ENCODE results near the gene ZKSCAN3.
A peak's percentile ranks its signal among the peaks of the same experiment; 100 is the strongest.
"Not testable (repeated sequence)": the region's sequence is repeated elsewhere in the genome, so short reads cannot be mapped to it uniquely, and the experiment has no call there.

Gene ZKSCAN3

DNA sequence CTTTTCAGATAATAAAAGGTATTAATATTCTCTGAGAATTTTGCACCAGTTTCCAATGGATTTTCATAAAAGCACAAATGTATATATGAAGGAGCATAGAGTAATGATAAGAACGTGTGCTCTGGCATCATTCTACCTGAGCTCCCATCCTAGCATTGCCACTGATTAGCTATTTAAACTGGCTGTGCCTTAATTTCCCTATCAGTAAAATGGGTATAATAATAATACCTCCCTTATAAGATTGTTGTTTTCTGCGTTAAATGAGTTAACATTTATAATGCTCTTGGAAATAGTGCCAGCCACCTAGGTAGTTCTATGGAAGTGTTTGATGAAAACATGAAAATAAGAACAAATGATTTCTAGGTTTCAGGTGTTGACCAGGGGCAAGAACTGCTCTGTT lies 11.2 kb downstream of the ZKSCAN3 start:
- DNase-seq (ENCODE audit: insufficient read length) (no peak), FAIRE-seq (no peak)
- TF ChIP-seq POLR2A (IDR thresholded peaks at IDR 0.05; ENCODE audit: low read depth, low read length) (no peak), TAF1 (IDR thresholded peaks at IDR 0.05; ENCODE audit: borderline replicate concordance, low read depth, low read length) (no peak), POLR2AphosphoS5 (IDR thresholded peaks at IDR 0.05; ENCODE audit: low read depth, low read length) (no peak)

DNA sequence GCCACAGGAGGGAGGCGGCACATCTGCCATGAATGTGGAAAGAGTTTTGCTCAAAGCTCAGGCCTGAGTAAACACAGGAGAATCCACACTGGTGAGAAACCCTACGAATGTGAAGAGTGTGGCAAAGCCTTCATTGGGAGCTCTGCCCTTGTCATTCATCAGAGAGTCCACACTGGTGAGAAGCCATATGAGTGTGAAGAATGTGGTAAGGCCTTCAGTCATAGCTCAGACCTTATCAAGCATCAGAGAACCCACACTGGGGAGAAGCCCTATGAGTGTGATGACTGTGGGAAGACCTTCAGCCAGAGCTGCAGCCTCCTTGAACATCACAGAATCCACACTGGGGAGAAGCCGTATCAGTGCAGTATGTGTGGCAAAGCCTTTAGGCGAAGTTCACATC lies 15.8 kb downstream of the ZKSCAN3 start:
- not testable (repeated sequence) for FAIRE-seq; DNase-seq (ENCODE audit: insufficient read length)

DNA sequence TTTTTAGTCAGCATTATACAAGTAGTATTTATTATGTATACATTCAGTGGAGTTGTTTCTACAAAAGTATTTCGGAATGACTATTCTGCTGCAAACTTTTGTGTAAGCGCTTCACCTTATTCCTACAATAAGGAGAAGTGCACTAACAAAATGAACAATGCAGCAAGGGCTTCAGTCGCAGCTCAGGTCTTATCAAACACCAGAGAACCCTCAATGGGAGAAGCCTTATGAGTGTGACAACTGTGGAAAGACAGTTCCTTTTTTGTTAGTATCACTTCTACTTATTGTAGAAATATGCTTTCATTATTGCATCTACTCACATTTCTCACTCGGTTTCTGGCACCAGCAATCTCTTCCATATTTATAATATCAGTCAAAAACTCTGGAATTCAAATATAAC lies 18.8 kb downstream of the ZKSCAN3 start:
- FAIRE-seq: peak; percentile 62

DNA sequence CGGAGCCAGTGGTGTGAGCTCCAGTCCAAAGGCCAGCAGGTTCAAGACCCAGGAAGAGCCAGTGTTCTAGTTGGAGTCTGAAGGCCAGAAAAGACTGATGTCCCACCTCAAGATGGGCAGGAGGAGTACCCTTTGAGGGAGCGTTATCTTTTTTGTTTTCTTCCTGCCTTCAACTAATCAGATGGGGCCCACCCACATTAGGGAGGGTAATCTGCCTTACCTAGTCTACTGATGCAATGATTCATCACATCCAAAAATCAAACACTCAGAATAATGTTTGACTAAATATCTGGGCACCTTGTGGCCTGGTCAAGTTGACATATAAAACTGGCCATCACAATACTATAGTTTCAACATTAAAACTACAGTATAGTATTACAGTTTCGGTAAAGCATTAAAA lies 19.7 kb downstream of the ZKSCAN3 start:
- no peak for FAIRE-seq
- TF ChIP-seq TAF1 (IDR thresholded peaks at IDR 0.05; ENCODE audit: borderline replicate concordance, low read depth, low read length) (no peak), POLR2A (IDR thresholded peaks at IDR 0.05; ENCODE audit: low read depth, low read length) (no peak), POLR2AphosphoS5 (IDR thresholded peaks at IDR 0.05; ENCODE audit: low read depth, low read length) (no peak)

More for the DNA sequence above, 18.8 kb downstream of the ZKSCAN3 start:
- peak; percentile 29 for DNase-seq (ENCODE audit: insufficient read length)
- TF ChIP-seq TAF1 (IDR thresholded peaks at IDR 0.05; ENCODE audit: borderline replicate concordance, low read depth, low read length) (no peak), POLR2A (IDR thresholded peaks at IDR 0.05; ENCODE audit: low read depth, low read length) (no peak), POLR2AphosphoS5 (IDR thresholded peaks at IDR 0.05; ENCODE audit: low read depth, low read length) (no peak)

DNA sequence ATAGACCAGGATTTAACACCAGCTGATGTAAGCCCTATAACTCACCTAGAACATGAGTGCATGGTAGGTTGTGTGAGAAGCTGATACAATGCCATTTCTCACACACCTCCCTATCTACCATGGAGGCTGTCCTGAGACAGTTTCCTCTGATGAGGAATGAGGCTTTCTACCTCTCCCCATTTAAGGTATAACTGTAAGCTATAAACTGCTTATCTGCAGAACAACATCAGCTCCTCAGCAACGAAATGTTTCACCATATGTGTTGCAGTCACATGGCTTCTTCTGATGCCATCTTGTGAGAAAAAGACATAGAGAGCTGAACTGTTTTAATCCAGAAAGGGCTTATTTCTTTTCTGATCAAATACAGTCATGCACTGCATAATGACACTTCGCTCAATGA lies 20.7 kb downstream of the ZKSCAN3 start:
- DNase-seq (ENCODE audit: insufficient read length) (no peak), FAIRE-seq (peak; percentile 17)
- TF ChIP-seq POLR2A (IDR thresholded peaks at IDR 0.05; ENCODE audit: low read depth, low read length): no peak

More for the DNA sequence above, 19.7 kb downstream of the ZKSCAN3 start:
- no peak for DNase-seq (ENCODE audit: insufficient read length)

DNA sequence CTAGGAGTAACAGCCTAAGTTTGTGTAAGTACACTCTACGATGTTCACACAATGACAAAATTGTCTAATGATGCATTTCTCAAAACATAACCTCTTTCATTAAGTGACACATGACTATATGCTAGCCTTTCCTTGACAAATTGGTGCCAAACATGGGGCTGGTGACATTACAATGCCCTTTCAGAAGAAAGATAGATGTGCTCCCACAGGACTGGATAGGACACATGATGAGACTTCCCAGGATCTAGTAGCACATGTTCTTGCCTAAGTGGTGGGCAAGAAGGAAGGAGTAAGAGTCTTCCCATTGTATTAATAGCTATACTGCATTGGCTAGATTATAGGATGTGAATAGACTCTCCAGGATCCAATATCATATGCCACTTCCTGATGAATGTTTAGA lies 21.5 kb downstream of the ZKSCAN3 start:
- no peak for FAIRE-seq
- TF ChIP-seq POLR2A (IDR thresholded peaks at IDR 0.05; ENCODE audit: low read depth, low read length): no peak
- no peak for TF ChIP-seq POLR2AphosphoS5 (IDR thresholded peaks at IDR 0.05; ENCODE audit: low read depth, low read length)
- no peak for TF ChIP-seq TAF1 (IDR thresholded peaks at IDR 0.05; ENCODE audit: borderline replicate concordance, low read depth, low read length)
- no peak for DNase-seq (ENCODE audit: insufficient read length)

DNA sequence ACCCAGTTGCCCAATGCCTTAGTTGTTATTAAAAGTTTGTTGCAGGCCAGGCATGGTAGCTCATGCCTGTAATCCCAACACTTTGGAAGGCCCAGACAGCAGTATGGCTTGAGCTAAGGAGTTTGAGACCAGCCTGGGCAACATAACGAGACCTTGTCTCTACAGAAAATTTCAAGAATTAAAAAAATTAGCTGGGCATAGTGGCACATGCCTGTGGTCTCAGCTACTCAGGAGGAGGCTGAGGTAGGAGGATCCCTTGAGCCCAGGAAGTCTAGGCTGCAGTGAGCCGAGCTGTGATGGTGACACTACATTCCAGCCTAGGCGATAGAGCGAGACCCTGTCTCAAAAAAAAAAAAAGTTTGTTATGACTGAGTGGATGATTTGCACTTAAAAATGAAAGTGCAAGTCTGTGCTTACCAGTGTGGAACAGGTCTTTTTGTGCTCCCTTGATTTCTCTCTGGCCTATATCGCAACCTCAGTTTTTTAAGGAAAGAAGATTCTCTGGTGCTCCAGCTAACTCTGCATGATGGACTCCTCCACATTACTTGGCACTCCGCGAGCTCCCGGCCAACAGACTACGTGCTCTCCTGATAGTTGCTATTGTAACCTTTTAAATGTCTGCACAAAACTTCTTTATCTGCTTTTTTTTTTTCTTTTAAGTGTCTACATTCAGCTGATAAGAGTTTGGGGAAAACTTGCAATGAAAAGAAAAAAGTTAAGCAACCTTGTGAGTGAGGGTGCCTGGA lies 22.1 kb downstream of the ZKSCAN3 start:
- FAIRE-seq: peak; percentile 80
- TF ChIP-seq POLR2A (IDR thresholded peaks at IDR 0.05; ENCODE audit: low read depth, low read length): no peak
- no peak for TF ChIP-seq POLR2AphosphoS5 (IDR thresholded peaks at IDR 0.05; ENCODE audit: low read depth, low read length)
- no peak for TF ChIP-seq TAF1 (IDR thresholded peaks at IDR 0.05; ENCODE audit: borderline replicate concordance, low read depth, low read length)
- DNase-seq (ENCODE audit: insufficient read length): no peak

DNA sequence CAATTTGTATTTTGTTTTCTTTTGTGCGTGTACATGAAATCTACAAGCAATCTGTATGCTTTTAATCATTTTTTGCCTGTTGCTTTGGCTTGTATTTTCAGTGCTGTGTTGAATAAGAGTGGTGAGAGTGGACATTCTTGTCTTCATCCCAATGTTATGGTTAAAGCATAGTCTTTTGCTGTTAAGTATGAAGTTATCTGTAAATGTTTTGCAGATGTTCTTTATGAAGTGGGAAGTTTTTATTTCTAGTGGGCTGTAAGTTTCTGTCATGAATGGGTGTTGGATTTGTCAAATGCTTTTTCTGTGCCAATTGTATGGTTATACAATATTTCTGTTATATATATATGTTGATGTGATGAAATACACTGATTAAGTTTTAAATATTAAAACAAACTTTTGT lies 24.2 kb downstream of the ZKSCAN3 start:
- TF ChIP-seq POLR2A (IDR thresholded peaks at IDR 0.05; ENCODE audit: low read depth, low read length) (no peak), TAF1 (IDR thresholded peaks at IDR 0.05; ENCODE audit: borderline replicate concordance, low read depth, low read length) (no peak), POLR2AphosphoS5 (IDR thresholded peaks at IDR 0.05; ENCODE audit: low read depth, low read length) (no peak)
- DNase-seq (ENCODE audit: insufficient read length) (no peak), FAIRE-seq (no peak)

DNA sequence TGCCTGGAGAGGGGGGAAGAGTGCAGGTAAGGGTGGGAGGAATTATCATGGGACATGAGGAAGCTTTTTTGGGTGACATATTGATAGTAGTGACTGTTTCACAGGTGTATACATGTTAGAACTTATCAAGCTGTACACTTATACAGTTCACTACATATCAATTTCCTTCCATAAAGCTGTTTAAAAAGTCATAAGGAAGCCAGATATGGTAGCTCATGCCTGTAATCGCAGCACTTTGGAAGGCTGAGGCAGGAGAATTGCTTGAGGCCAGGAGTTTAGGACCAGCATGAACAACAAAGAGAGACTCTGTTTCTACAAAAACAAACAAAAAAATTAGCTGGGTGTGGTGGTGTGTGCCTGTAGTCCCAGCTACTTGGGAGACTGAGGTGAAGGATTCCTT lies 28.1 kb downstream of the ZKSCAN3 start:
- FAIRE-seq (no peak), DNase-seq (ENCODE audit: insufficient read length) (no peak)
- TF ChIP-seq TAF1 (IDR thresholded peaks at IDR 0.05; ENCODE audit: borderline replicate concordance, low read depth, low read length): no peak
- TF ChIP-seq POLR2AphosphoS5 (IDR thresholded peaks at IDR 0.05; ENCODE audit: low read depth, low read length): no peak
- no peak for TF ChIP-seq POLR2A (IDR thresholded peaks at IDR 0.05; ENCODE audit: low read depth, low read length)

DNA sequence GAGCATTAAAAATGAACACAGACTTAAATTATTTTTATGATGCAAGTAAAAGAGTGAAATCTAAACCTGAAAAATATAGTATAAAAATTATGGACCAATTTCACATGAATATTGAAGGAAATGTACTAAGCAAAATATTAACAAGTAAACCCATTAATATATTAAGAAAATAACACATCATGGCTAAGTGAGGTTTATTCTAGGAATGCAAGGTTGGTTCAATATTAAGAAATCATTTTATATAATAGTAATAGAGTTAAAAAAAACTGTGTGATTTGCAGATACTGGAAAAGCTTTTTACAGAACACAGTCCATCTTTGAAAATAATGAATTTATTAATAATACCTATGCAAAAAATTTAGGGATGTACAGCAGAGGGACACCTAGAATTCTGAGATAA lies 28.9 kb downstream of the ZKSCAN3 start:
- FAIRE-seq (no peak), DNase-seq (ENCODE audit: insufficient read length) (no peak)
- no peak for TF ChIP-seq TAF1 (IDR thresholded peaks at IDR 0.05; ENCODE audit: borderline replicate concordance, low read depth, low read length)
- no peak for TF ChIP-seq POLR2A (IDR thresholded peaks at IDR 0.05; ENCODE audit: low read depth, low read length)
- TF ChIP-seq POLR2AphosphoS5 (IDR thresholded peaks at IDR 0.05; ENCODE audit: low read depth, low read length): no peak

DNA sequence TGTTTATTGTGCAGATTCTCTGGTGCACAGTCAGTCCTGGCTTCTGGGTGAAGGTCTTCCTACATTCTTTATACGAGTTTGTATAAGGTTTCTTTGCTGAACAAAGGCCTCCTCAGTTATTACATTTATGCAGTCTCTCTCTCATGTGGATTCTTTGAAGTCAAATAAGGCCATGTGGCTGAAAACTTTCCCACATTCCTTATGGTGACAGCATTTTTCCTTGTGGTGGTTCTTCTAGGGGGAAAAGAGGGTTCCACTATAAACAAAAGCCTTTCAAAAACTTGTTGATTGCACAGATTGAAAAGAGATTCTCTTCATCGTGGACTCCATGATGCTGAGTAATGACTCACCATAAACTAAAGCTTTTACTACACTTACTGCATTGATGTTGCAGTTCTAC lies 30.6 kb downstream of the ZKSCAN3 start:
- TF ChIP-seq POLR2AphosphoS5 (IDR thresholded peaks at IDR 0.05; ENCODE audit: low read depth, low read length) (no peak), POLR2A (IDR thresholded peaks at IDR 0.05; ENCODE audit: low read depth, low read length) (no peak), TAF1 (IDR thresholded peaks at IDR 0.05; ENCODE audit: borderline replicate concordance, low read depth, low read length) (no peak)
- DNase-seq (ENCODE audit: insufficient read length) (no peak), FAIRE-seq (no peak)

DNA sequence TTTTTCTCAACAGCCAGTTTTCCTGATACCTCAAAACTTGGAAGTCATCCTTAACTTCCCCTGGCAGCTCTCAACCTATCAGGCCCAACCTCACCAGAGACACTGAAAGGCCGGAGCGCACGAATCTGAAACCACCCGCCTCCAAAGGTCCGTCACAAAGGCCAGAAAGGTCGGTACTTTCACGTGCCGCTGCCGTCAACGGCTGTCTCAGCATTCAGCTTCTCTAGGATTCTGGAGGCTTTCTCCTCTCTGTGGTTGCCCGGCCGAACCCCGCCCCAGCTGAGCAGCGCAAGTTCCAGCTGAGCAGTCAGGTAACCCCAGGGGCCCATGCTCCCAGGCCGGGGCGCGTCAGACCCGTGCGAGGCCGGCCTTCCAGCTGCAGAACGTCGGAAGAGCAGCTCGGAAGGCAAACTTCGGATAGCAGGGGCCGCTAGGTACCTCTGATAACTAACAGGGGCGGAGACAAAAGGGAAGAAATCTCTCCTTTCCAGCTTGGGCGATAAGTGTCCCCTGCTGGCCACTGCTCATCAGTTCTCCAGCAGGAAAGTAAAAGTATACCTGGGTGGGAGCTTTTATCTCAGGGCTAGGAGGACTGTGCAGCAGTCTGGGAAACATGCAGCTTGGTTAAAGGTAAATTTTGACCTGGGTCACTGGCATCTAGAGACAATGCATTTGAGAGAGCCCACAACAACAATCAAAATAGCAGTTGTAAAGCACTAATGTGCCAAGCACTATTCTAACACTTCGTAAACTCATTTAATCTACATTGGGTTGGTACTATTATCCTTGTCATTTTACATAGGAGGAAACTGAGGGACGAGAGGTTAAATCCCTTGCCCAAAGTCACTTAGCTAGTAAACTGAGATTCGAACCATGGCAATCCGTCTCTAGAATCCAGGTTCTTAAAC lies 33.7 kb downstream of the ZKSCAN3 start:
- FAIRE-seq (no peak), DNase-seq (ENCODE audit: insufficient read length) (no peak)

More for the DNA sequence above, 33.7 kb downstream of the ZKSCAN3 start:
- TF ChIP-seq POLR2AphosphoS5 (IDR thresholded peaks at IDR 0.05; ENCODE audit: low read depth, low read length) (no peak), POLR2A (IDR thresholded peaks at IDR 0.05; ENCODE audit: low read depth, low read length) (peak; percentile 37; the same call in 1 of the 2 replicates)

Measured in GM12892 (cell line).